ENCODE results near the gene NHERF2. TPM values are rescaled to one million over a fixed set of nuclear protein-coding genes. Genes with fewer than 3 reads are reported as not detected.

NHERF2 gene
- total and polyA plus RNA-seq, 2 of the 4 experiments (the other 2 are of a cell fraction), result 18.6 to 77.8 TPM

DNA sequence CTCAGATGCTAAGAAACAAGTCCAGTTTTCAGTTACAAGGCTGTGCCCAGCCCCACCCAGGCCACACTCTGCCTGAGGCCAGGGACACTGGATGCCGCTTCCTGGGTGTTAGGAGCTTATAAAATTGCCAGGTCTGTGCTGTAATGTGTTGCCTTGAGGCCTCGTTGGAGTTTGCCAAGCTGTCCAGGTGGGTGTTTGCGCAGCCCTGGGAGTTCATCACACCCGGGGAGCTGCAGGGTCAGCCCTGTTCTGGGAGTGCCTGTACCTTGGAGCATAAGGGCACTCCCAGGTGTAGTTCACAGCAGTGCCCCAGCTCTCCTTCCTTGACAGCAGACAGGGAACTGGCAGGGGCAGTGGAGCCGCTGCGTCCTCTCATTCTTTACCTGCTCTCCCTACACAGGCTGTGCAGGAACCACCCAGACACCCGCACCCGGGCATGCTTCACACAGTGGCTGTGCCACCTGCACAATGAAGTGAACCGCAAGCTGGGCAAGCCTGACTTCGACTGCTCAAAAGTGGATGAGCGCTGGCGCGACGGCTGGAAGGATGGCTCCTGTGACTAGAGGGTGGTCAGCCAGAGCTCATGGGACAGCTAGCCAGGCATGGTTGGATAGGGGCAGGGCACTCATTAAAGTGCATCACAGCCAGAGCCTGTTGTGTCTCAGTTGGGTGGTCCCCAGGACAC lies 41.1 kb upstream of the NHERF2 start:
- H4K91ac ChIP-seq (ENCODE audit: insufficient read depth, low read depth, low read length), result 0 out of 2 replicates have a peak overlapping the region, but pooled peaks have one; percentile 28
- CTCF ChIA-PET, result no interaction called here
- TF ChIP-seq, protein P1, sequence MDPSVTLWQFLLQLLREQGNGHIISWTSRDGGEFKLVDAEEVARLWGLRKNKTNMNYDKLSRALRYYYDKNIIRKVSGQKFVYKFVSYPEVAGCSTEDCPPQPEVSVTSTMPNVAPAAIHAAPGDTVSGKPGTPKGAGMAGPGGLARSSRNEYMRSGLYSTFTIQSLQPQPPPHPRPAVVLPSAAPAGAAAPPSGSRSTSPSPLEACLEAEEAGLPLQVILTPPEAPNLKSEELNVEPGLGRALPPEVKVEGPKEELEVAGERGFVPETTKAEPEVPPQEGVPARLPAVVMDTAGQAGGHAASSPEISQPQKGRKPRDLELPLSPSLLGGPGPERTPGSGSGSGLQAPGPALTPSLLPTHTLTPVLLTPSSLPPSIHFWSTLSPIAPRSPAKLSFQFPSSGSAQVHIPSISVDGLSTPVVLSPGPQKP (IDR thresholded peaks at IDR 0.05; ENCODE audit: borderline replicate concordance, low read depth, low read length), result no peak
- no peak for TF ChIP-seq RAD21 (IDR thresholded peaks at IDR 0.05; ENCODE audit: low read length)
- TF ChIP-seq NFE2L2 (IDR thresholded peaks at IDR 0.05; ENCODE audit: low read depth, low read length), result no peak
- TF ChIP-seq, protein P2, sequence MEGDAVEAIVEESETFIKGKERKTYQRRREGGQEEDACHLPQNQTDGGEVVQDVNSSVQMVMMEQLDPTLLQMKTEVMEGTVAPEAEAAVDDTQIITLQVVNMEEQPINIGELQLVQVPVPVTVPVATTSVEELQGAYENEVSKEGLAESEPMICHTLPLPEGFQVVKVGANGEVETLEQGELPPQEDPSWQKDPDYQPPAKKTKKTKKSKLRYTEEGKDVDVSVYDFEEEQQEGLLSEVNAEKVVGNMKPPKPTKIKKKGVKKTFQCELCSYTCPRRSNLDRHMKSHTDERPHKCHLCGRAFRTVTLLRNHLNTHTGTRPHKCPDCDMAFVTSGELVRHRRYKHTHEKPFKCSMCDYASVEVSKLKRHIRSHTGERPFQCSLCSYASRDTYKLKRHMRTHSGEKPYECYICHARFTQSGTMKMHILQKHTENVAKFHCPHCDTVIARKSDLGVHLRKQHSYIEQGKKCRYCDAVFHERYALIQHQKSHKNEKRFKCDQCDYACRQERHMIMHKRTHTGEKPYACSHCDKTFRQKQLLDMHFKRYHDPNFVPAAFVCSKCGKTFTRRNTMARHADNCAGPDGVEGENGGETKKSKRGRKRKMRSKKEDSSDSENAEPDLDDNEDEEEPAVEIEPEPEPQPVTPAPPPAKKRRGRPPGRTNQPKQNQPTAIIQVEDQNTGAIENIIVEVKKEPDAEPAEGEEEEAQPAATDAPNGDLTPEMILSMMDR (conservative IDR thresholded peaks at IDR 0.05; ENCODE audit: low read depth, low read length), result no peak
- TF ChIP-seq BHLHE40 (IDR thresholded peaks at IDR 0.05; ENCODE audit: low read depth, low read length), result no peak
- TF ChIP-seq MAFK (IDR thresholded peaks at IDR 0.05; ENCODE audit: low read depth, low read length), result no peak
- no peak overlapping the region for H4K5ac ChIP-seq (ENCODE audit: low read depth, low read length)
- dilution Hi-C loops (cut with HindIII; ENCODE audit: low sequenced_read_pairs, unreplicated experiment), result no loop called here
- no peak overlapping the region for H3K4ac ChIP-seq (ENCODE audit: low read depth, low read length)
- peaks cover 21 to 29% of the 10 kb centered on the region in 2 experiments for H3K79me1 ChIP-seq (ENCODE audit: low read depth in 1 of 2, low read length in 2 of 2)
- no peak overlapping the region for H2BK5ac ChIP-seq (ENCODE audit: low read depth, low read length, poor library complexity, severe bottlenecking)
- no peak overlapping the region for H3K56ac ChIP-seq (ENCODE audit: extremely low read depth, insufficient read depth, low read length)
- POLR2A ChIA-PET (ENCODE audit: unreplicated experiment), result no interaction called here
- no peak overlapping the region for H3K4me3 ChIP-seq (ENCODE audit: insufficient read depth, low read depth, low read length)
- H4K20me1 ChIP-seq (ENCODE audit: insufficient read depth, low read length), result no peaks in the 10 kb centered on the region; the same call in 1 of the 2 replicates
- H2AFZ ChIP-seq (replicated peaks; ENCODE audit: low read length, poor library complexity), result peak overlapping the region; percentile 14
- peak overlapping the region in 1 of 2 experiments; percentile 53; a peak in 1 of 4 replicates for H4K8ac ChIP-seq (ENCODE audit: low read depth in 2 of 2, low read length in 2 of 2)
- peaks cover 32% of the 10 kb centered on the region for H3K27me3 ChIP-seq (ENCODE audit: control insufficient read depth, insufficient read depth, low read length)
- H3K18ac ChIP-seq (ENCODE audit: low read depth, low read length), result no peak overlapping the region
- no peak overlapping the region for H3K27ac ChIP-seq (ENCODE audit: insufficient read depth, low read length)
- no peak for DNase-seq
- no peak overlapping the region for H2BK15ac ChIP-seq (ENCODE audit: low read depth, low read length)
- peak overlapping the region; percentile 89 for H3K23ac ChIP-seq (ENCODE audit: low read depth, low read length)
- intact Hi-C loops (cut with micrococcal nuclease), result no loop called here
- peaks cover 11% of the 10 kb centered on the region for H3K4me1 ChIP-seq (ENCODE audit: control insufficient read depth, insufficient read depth, low read length)
- H2BK120ac ChIP-seq (ENCODE audit: low read depth, low read length), result no peak overlapping the region
- in situ Hi-C loops (cut with MboI; ENCODE audit: low sequenced_read_pairs), result no loop called here
- H3K14ac ChIP-seq (replicated peaks; ENCODE audit: low read depth, low read length), result no peak overlapping the region
- peaks cover 9% of the 10 kb centered on the region for H3K9me1 ChIP-seq (ENCODE audit: insufficient read depth, low read length)
- peak overlapping the region; percentile 35 for H2AK9ac ChIP-seq (replicated peaks; ENCODE audit: low read depth, low read length, poor library complexity)
- peaks cover 13% of the 10 kb centered on the region for H3K36me3 ChIP-seq (ENCODE audit: control insufficient read depth, insufficient read depth, low read length)
- no peak overlapping the region for H3K9ac ChIP-seq (ENCODE audit: low read depth, low read length)
- H3K4me2 ChIP-seq (ENCODE audit: low read depth, low read length), result no peak overlapping the region; the same call in 1 of the 2 replicates
- H2BK20ac ChIP-seq (ENCODE audit: low read depth, low read length), result no peak overlapping the region
- H3K9me3 ChIP-seq (ENCODE audit: control insufficient read depth, insufficient read depth, low read length), result no peaks in the 10 kb centered on the region
- no peak for ATAC-seq (ENCODE audit: low read depth)
- H2AK5ac ChIP-seq (ENCODE audit: low read depth, low read length), result no peak overlapping the region
- BruUV-seq (replicated peaks), result no TSS peak
- WGBS, 2 experiments (ENCODE audit: extremely low coverage in 2 of 2, insufficient read length in 1 of 2), result 95% methylated on average over 9 of the region's 14 CpGs; no CpG with 5 or more reads in 1 of the 2 experiments
